HG03103 (cell line): ENCODE measurements around the gene REEP2.
A peak's percentile ranks its signal among the peaks of the same experiment; 100 is the strongest.
"Not testable (repeated sequence)": the region's sequence is repeated elsewhere in the genome, so short reads cannot be mapped to it uniquely, and the experiment has no call there.

Experiments used
- ATAC-seq: cut with Tn5 transposase; IDR thresholded peaks from one replicate; pipeline ENCODE4 v1.9.1; 2021; ENCODE audit warnings: low read depth; ENCODE audit not compliant: unreplicated experiment

REEP2 gene

DNA sequence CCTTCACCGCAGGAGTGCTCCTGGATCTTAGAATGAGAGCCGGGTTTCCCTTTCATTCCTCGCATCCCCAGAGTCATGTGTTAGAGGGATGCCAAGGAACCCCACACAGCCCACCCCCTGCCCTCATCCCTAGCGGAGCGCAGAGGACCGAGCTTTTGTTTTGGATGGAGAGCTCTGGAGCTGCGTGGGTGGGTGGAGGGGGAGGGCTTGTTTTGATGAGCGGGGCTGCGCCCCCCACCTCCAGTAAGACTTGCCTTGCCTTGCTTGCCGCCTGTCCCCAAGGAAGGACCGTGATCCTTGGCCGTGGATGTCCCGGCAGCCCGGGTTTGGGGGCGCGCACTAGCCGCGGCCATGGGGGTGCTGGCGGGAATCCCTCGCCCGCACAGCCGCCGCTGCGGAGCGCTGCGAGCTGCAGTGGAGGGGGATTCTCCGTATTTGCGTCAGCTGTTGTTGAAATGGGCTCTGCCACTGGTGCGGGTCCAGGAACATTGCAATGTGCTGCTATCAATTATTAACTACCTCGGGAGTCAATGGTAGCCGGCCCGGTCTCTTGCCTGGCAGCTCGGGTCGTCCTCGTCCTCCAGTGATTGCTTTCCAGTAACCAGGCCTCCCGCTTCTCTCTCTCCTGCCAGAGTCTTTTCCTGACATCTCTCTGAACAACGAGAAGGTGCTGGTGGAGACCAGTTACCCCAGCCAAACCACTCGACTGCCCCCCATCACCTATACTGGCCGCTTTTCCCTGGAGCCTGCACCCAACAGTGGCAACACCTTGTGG is 27.5 kb downstream of the REEP2 start:
- ATAC-seq, result no peak

DNA sequence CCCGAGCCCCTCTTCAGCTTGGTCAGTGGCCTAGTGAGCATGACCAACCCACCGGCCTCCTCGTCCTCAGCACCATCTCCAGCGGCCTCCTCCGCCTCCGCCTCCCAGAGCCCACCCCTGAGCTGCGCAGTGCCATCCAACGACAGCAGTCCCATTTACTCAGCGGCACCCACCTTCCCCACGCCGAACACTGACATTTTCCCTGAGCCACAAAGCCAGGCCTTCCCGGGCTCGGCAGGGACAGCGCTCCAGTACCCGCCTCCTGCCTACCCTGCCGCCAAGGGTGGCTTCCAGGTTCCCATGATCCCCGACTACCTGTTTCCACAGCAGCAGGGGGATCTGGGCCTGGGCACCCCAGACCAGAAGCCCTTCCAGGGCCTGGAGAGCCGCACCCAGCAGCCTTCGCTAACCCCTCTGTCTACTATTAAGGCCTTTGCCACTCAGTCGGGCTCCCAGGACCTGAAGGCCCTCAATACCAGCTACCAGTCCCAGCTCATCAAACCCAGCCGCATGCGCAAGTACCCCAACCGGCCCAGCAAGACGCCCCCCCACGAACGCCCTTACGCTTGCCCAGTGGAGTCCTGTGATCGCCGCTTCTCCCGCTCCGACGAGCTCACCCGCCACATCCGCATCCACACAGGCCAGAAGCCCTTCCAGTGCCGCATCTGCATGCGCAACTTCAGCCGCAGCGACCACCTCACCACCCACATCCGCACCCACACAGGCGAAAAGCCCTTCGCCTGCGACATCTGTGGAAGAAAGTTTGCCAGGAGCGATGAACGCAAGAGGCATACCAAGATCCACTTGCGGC is 28.2 kb downstream of the REEP2 start:
- no peak for ATAC-seq

DNA sequence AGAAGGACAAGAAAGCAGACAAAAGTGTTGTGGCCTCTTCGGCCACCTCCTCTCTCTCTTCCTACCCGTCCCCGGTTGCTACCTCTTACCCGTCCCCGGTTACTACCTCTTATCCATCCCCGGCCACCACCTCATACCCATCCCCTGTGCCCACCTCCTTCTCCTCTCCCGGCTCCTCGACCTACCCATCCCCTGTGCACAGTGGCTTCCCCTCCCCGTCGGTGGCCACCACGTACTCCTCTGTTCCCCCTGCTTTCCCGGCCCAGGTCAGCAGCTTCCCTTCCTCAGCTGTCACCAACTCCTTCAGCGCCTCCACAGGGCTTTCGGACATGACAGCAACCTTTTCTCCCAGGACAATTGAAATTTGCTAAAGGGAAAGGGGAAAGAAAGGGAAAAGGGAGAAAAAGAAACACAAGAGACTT is 28.9 kb downstream of the REEP2 start:
- ATAC-seq, result no peak

DNA sequence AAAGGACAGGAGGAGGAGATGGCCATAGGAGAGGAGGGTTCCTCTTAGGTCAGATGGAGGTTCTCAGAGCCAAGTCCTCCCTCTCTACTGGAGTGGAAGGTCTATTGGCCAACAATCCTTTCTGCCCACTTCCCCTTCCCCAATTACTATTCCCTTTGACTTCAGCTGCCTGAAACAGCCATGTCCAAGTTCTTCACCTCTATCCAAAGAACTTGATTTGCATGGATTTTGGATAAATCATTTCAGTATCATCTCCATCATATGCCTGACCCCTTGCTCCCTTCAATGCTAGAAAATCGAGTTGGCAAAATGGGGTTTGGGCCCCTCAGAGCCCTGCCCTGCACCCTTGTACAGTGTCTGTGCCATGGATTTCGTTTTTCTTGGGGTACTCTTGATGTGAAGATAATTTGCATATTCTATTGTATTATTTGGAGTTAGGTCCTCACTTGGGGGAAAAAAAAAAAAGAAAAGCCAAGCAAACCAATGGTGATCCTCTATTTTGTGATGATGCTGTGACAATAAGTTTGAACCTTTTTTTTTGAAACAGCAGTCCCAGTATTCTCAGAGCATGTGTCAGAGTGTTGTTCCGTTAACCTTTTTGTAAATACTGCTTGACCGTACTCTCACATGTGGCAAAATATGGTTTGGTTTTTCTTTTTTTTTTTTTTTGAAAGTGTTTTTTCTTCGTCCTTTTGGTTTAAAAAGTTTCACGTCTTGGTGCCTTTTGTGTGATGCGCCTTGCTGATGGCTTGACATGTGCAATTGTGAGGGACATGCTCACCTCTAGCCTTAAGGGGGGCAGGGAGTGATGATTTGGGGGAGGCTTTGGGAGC is 29.5 kb downstream of the REEP2 start:
- no peak for ATAC-seq

DNA sequence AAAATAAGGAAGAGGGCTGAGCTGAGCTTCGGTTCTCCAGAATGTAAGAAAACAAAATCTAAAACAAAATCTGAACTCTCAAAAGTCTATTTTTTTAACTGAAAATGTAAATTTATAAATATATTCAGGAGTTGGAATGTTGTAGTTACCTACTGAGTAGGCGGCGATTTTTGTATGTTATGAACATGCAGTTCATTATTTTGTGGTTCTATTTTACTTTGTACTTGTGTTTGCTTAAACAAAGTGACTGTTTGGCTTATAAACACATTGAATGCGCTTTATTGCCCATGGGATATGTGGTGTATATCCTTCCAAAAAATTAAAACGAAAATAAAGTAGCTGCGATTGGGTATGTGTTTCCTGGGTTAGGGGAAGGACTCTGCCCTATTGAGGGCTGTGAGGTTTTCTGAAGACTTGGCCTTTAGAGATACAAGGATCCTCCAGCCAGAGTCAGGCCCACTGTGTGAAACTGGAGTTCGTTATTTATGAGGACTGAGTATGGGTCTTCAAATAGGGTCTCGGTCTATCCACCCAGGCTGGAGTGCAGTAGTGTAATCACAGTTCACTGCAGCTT is 30.2 kb downstream of the REEP2 start:
- ATAC-seq, result no peak

DNA sequence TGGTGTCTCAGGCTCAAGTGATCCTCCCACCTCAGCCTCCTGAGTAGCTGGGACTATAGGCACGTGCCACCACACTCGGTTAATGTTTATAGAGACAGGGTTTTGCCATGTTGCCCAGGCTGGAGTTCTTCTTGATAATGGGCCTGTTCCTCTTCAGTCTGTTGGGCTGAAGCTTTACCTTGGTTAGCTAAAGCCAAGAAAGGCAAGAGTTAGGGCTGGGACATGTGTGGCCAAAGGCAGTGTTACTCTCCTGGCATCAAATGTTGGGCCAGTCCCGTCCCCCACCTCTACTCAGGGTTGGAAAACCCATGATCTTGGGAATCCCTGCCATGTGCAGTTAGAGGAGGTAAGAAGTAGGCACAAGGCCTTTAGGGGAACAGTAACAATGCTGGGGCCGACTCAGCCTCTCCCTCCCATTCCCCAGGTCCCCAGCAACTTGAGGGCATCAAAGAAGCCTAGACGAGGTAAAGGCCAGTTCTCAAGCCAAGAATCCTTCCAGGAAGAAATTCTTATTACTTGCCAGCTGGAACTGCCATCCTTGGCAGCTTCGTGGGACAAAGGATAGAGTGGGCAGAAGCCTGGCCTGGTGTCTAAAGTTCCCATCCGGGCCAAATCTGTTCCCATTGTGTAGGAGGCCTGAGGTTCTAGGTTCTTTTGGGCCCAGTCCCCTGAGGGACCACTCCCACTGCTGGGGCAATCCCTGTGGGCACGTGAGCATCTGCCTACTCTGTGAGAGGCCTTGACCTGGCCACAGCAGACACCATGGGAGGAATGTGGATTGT is 30.9 kb downstream of the REEP2 start:
- ATAC-seq, result no peak

DNA sequence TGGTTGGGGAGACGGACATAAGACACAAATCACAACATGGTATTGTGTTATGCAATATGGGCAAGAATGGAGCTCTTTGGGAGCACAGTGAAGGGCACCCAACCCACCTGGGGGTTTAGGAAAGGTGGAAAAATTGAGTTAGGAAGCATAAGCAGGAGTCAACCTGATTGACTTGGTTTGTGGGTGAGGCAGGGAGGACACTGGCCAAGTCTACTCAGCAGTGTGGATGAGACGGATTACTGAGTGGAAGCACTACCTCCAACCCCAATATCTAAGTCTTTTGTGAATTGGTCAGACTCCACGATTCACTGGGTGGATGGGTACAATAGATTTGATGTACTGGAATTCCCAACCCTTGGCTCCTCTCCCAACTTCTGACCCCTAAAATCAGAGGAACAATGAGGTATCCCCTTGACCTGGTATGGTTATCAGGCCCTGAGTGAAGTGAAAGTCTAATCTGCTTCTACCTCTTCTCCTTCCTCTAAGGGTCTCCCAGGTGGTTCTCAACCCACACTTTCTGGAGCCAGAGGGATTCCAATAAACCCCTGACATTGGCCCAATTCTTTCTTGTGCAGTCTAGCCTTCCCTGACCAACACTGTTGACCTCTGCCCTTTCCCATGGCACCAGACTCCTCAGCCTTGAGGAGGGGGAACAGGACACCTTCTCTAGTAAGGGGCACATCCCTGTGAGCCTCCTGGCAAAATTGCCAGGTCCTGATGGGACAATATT is 31.6 kb downstream of the REEP2 start:
- ATAC-seq, result no peak

DNA sequence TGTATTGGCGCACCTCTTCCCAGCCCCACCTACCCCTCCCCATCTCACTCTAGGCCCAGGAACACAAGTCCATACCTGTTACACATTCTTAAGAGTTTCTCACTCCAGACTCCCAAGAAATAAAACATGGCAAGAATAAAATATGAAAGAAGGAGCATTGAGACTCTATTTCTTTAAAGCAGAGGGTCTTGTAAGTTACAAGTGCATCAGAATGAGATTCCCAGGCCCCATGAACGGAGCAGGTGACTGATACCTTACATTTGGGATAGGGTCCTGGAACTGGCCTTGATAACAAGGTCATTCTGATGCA is 32.1 kb downstream of the REEP2 start:
- ATAC-seq, result no peak

DNA sequence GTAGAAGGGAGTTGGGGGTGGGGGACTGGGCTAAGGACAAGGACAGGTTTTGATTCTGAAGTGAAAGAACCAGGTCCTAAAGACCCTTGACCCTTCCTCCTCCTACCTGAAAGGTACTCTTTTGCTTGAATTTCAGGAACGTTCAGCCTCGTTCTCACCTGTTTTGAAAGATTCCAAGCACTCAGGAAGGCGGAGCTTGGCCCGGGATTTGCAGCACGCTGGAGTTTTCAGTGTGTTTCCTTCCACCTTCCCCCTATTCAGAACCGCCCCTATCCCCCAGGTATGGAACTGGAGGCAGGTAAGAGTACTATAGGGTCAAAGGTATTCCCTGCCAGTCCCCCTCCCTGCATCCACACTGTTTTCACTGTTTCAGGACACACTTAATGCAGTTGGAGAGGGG is 33.5 kb downstream of the REEP2 start:
- ATAC-seq, result no peak

DNA sequence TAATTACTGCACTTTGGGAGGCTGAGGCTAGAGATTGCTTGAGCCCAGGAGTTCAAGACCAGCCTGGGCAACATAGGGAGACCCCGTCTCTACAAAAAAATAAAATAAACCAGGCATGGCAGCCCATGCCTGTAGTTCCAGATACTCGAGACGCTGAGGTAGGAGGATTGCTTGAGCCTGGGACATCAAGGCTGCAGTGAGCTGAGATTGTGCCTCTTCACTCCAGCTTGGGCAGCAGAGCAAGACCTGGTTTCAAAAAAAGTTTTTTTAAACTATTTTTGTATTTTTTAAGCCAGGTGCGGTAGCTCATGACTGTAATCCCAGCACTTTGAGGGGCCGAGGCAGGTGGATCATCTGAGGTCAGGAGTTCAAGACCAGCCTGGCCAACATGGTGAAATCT is 34.3 kb downstream of the REEP2 start:
- ATAC-seq, result not testable (repeated sequence)

DNA sequence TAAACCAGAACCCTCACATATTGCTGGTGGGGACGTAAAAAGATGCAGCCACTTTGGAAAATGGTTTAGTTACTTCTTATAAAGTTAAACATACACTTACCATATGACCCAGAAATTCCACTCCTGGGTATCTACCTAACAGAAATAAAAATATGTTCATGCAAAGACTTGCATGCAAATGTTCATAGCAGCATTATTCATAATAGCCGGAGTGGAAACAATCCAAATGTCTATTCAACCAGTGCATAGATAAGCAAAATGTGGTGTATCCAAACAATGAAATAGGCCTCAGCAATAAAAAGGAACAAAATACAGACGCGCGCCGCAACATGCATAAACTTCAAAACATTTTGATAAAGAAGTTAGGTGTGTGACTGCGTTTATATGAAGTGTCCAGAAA is 38.1 kb downstream of the REEP2 start:
- ATAC-seq, result no peak

DNA sequence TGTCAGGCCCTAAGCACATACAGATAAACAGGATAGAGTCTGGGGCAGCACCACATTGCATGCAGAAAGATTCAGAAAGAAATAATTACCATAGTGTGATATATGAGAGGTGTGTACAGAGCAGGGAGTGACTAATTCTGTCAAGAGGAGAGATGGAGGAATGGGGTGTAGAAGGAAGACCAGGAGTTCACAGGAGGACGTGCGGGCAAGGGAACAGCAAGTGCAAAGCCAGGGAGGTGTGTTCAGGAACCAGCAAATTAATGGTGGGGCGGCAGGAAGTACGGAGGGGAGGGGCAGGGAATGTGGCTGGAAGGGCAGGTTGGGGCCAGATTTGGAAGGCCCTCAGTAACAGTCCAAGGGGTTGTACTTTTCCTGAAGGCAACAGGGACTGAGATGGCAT is 43.8 kb downstream of the REEP2 start:
- ATAC-seq, result no peak

DNA sequence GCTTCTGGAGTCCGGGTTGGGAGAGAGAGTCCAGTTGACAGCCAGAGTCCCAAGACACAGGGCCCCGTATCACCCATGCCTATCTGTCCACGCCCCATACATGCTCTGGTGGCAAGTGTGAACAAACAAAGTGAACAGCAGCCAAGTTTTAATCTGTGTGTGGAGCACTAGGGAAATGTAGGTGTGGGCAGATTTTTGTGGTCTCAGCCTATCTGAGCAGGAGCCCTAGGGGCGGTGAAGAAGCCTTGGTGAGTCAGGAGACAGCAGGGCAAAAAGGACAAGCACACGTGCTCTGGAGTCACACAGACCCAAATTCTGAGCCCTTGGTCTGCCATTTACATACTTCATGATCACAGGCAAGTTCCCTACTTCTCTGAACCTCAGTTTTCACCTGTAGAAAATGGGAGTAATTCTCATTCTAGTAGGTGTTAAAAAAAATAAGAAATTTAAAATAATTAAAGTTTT is 49.7 kb downstream of the REEP2 start:
- ATAC-seq, result no peak

DNA sequence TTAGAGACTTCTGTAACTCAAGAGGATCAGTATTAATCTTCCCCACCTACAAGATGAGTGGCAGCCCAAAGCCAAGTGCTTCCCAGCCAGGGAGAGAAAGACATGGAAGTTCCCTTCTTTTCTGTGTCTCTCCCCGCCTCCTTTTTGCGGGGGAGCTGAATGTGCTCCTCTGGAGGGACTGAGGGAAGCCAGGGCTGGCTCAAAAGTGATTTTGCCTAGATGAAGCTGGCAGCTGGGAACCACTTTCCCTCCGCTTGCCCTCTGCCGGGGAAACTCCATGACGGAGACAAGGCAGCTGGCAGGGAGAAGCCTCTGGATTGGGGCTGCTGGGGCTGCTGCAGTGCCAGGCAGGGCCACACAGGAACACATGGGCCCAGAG is 50.8 kb downstream of the REEP2 start:
- no peak for ATAC-seq

DNA sequence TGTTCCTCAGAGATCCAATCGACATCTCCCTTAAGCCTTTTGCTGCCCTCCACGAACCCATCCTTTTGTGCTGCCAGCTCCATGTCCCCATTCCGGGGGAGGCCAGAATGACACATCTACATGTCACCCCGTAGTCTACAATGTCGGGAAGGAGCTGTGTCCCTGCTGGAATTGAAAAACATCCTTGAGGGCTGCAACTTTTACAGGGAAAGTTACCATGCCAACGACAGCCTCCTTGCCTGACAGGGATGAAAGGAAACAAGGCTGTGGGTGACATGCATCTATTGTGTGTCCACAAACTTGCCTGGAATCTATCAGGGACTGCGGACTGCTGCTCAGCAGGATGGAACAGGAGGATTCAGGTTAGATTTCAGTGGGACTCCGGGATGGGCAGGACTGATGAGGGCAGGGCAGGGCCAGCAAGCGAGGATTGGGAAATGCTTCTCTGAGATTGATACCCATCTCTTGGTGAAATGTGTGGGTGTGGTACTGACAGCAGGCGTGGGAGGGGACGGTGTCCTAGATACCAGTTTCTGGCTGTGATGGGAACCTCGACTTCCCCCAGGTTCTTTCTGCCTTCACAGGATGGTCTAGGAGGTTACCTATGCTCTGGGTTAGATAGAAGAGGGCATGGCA is 51.9 kb downstream of the REEP2 start:
- no peak for ATAC-seq

DNA sequence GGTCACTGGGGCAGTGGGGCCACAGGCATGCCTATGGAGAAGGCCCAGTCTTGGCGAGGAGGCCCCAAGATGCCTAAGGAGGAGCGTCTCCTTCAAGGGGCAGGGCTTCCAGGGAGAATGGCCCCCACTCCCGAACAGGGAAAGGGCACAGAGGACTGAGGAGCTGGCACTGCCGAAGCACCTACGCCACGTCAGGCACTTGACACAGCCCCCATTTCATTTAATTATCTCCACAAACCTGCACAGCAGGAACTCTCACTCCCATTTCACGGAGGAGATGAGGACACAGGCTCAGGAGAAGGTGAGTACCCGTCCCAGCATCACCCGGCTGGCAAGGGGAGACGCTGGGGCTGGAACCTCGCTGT is 52.4 kb downstream of the REEP2 start:
- ATAC-seq, result no peak

DNA sequence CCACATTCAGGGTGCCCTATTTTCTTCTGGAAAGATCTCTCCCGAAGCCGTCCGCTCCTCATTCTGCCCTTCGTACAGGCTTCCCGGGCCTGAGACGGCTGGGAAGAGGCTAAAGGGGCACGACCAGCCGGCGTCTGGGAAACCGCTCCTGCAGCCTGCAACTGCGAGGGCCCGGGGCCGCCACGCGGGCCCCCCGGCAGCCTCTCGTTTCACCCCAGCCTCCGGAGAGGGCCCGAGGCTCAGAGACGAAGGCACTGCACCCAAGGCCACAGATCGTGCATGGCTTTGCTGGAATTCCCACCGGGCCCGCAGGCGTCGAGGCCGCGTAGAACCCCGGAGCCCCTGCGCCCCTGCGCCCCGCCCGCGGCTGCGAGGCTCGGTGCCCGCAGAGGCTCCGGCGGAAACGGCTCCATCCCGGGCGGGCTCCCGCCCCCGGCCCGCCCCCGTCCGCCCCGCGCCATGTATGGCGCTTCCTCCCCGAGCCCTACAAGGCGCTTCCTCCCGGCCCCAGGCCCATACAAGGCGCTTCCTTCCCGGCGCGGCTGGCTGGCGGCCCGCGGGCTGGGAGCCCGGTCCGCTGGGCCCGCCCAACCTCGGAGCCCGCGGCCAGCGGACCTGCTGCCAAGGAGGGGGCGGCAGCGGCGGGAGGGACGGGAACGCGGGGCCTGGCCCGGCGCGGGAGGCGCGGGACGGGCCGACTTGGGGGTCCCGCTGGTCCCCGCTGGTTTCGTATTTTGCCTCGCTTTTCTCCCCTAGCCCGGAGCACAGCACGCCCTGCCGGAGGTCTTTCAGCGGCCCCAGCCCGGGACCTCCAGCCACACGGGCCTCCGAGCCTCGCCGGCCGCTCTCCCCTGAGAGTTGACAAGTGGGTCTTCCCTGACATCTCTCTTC is 53.1 kb downstream of the REEP2 start:
- peak; percentile 97 for ATAC-seq

DNA sequence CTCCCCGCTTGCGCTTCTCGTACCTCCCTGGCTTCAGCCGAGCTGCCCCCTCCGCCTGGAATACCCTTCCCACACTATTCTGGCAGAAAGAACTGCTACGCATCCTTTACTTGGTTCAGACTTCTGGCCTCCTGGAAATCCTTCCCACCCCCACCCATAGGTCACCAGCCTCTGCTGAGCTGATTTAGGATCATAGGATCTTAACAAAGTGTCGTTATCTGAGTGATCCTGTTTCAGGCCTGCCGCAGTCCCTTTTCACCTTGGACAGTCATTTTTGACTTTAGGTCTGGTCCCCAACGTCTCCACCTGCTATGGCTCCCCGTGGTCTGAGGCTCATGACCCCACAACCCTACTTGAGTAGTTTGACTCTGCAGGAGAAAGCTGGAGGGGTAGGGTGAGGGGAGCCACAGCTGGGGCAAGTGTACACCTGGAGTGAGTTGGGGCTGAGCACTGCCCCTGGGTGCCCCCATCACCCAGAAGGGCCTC is 53.7 kb downstream of the REEP2 start:
- no peak for ATAC-seq
